Measurements from ENCODE around the gene TDRD12.

DNA sequence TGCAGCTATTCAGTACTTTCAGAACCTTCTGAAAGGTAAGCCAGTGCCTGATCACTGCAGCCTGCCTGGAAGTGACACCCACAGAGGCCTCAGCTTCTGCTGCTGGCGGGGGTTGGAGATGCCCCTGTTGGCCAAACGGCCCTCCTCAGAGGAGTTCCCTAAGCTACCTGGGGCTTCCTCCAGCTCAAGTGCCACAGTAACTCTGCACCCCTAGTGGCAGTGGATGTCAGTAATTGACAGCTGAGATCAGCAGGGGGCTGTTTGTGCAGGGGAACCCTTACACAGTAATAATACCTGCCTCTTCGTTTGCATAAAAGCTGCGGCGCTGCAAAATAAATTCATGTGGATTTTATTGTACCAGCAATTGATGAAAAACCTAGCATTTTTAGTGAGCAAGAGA, 28.9 kb downstream of the TDRD12 start:
- TF ChIP-seq EZH2 (IDR thresholded peaks at IDR 0.05; ENCODE audit: low read depth): no peak
- TF ChIP-seq, protein P1, sequence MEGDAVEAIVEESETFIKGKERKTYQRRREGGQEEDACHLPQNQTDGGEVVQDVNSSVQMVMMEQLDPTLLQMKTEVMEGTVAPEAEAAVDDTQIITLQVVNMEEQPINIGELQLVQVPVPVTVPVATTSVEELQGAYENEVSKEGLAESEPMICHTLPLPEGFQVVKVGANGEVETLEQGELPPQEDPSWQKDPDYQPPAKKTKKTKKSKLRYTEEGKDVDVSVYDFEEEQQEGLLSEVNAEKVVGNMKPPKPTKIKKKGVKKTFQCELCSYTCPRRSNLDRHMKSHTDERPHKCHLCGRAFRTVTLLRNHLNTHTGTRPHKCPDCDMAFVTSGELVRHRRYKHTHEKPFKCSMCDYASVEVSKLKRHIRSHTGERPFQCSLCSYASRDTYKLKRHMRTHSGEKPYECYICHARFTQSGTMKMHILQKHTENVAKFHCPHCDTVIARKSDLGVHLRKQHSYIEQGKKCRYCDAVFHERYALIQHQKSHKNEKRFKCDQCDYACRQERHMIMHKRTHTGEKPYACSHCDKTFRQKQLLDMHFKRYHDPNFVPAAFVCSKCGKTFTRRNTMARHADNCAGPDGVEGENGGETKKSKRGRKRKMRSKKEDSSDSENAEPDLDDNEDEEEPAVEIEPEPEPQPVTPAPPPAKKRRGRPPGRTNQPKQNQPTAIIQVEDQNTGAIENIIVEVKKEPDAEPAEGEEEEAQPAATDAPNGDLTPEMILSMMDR (conservative IDR thresholded peaks at IDR 0.05): no peak

All from PC-9 (cell line).